Thyroid gland (tissue), 4 donors: ENCODE results near the gene TDRD7. TPM values are rescaled to one million over a fixed set of nuclear protein-coding genes. Genes with fewer than 3 reads are reported as not detected.

Experiments used
- DNase-seq, 2 donors: peaks; one replicate each; pipeline ENCODE4 v3.0.0-alpha.2; 2019
- H3K27ac ChIP-seq, 3 donors: fragments of 200-600 bp; sonication (generic); 1 replicate in 2 of 3; 2 replicates in 1 of 3; pipeline ENCODE4 v1.5.1; 2016 to 2019; ENCODE audit warnings: mild to moderate bottlenecking in 1 of 3, moderate library complexity in 1 of 3
- H3K27me3 ChIP-seq: fragments of 200-600 bp; sonication (generic); one replicate; pipeline ENCODE4 v1.5.1; 2019
- H3K36me3 ChIP-seq, 2 donors: fragments of 200-600 bp; sonication (generic); one replicate each; pipeline ENCODE4 v1.5.1; 2016 to 2019
- H3K4me1 ChIP-seq, 2 donors: fragments of 200-600 bp; sonication (generic); one replicate each; pipeline ENCODE4 v1.5.1; 2017 to 2019
- H3K4me3 ChIP-seq, 3 donors: fragments of 200-600 bp; sonication (generic); replicated peaks in 1 of 3; 1 replicate in 2 of 3; 2 replicates in 1 of 3; pipeline ENCODE4 v1.5.1; 2016; ENCODE audit warnings: mild to moderate bottlenecking in 1 of 3
- H3K9me3 ChIP-seq: fragments of 200-600 bp; sonication (generic); one replicate; pipeline ENCODE4 v1.5.1; 2017
- POLR2A ChIP-seq, 2 donors: fragments of 450-650 bp; IDR thresholded peaks; one replicate each; pipeline ENCODE4 v1.6.1; 2017; ENCODE audit warnings: antibody characterized with exemption in 2 of 2, mild to moderate bottlenecking in 2 of 2, moderate library complexity in 1 of 2
- WGBS, 2 donors: methylation state at CpG; one replicate each; pipeline ENCODE4 v1.1.5; 2017; 5-methylcytosine and 5-hydroxymethylcytosine counted together
- intact Hi-C: fragments of 100-400 bp; cut with DNase I; formaldehyde crosslinking; loops from one replicate; pipeline ENCODE4 v1.15.1; 2023
- total RNA-seq, 4 donors: library from RNA; depleted of rRNA; stranded (reverse); fragments of >200 nt; gene quantifications; one replicate each; pipeline ENCODE4 v1.2.3, GENCODE V29; 2016
- TF ChIP-seq, protein P1 (sequence below), 6 experiments: fragments of 200-600 bp in 3 of 6; fragments of 450-650 bp in 3 of 6; sonication (generic) in 3 of 6; IDR thresholded peaks; one replicate each; pipeline ENCODE4 v1.5.1; 2016 to 2019; ENCODE audit warnings: antibody characterized with exemption in 6 of 6, mild to moderate bottlenecking in 2 of 6, inconsistent platforms in 1 of 6, moderate library complexity in 1 of 6

Gene TDRD7
- total RNA-seq, 4 donors from 2014 or later = 9.9 to 12.8 (median 11.4) TPM

DNA sequence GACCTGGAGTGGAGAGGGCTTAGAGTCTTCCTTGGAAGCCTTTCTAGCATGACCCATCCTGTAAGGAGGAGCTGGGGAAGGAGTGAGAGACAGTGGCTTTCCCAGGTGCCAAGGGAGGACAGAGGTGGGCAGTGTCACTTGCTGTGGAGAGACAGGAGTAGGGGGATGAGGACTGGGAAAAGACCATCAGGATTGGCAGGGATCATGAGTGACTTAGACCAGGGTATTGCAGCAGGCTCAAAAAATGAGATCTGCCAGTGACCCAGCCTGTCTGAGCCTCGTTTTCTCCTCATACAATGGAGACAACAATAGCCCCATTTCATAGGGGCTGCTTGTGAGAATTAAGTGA, 91.9 kb downstream of the TDRD7 start:
- 86 to 94% methylated on average over 1 of the region's 1 CpG for WGBS, 2 donors
- Histone ChIP-seq H3K27me3 (no peaks in the 10 kb centered on the region), H3K9me3 (no peaks in the 10 kb centered on the region), H3K36me3 (no peaks in the 10 kb centered on the region), H3K4me3 (no peak overlapping the region), H3K27ac (peak overlapping the region in 2 of 3 donors; percentile 82 to 87), H3K4me1 (peaks cover 35 to 36% of the 10 kb centered on the region in 2 donors)
- TF ChIP-seq, protein P1, sequence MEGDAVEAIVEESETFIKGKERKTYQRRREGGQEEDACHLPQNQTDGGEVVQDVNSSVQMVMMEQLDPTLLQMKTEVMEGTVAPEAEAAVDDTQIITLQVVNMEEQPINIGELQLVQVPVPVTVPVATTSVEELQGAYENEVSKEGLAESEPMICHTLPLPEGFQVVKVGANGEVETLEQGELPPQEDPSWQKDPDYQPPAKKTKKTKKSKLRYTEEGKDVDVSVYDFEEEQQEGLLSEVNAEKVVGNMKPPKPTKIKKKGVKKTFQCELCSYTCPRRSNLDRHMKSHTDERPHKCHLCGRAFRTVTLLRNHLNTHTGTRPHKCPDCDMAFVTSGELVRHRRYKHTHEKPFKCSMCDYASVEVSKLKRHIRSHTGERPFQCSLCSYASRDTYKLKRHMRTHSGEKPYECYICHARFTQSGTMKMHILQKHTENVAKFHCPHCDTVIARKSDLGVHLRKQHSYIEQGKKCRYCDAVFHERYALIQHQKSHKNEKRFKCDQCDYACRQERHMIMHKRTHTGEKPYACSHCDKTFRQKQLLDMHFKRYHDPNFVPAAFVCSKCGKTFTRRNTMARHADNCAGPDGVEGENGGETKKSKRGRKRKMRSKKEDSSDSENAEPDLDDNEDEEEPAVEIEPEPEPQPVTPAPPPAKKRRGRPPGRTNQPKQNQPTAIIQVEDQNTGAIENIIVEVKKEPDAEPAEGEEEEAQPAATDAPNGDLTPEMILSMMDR (IDR thresholded peaks at IDR 0.05) = no peak
- TF ChIP-seq POLR2A (IDR thresholded peaks at IDR 0.05) = no peak
- intact Hi-C loops = no loop called here
- DNase-seq = no peak

DNA sequence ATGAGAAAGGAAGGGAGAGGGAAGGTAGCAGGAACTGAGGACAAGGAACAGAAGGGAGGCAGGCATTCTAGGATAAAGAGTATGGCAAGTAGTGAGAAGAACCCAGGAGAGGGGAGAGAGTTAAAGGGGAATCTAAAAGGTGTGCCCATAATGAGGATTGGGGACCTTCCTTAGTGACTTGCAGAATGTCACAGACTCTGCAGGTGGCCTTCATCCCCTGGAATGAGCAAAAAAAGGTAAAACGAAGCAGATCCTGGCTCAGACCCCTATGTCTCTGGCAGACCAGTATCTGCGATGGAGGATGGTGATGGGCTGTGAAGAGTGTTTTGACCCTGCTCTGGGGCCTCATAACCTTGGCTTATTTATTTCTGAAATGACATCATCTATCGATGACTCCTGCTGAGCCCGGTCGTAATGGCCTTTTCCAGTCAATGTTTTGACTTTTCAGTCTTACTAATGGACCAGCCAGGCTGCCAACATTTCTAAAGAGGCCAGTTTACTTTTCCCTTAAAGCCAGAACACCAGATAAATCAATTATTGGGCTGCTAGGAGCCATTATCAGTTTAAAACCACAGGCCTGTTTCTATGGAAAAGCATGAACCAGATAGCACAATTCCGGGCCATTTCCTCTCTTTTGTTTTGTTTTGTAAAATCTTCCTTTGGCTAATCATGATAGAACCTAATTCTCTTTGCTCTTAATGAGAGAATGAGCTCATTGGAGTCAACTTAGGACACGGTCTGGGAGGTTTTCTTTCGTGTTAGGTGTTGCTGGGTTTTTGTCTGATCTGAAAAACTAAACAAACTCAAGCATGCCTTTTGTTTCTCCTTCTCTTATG, 92.7 kb downstream of the TDRD7 start:
- no peak for DNase-seq
- 56 to 68% methylated on average over 8 of the region's 8 CpGs for WGBS, 2 donors
- TF ChIP-seq, protein P1 (IDR thresholded peaks at IDR 0.05) = no peak
- TF ChIP-seq POLR2A (IDR thresholded peaks at IDR 0.05) = no peak
- no peaks in the 10 kb centered on the region for H3K27me3 ChIP-seq
- H3K4me1 ChIP-seq = peaks cover 35 to 36% of the 10 kb centered on the region in 2 donors
- H3K27ac ChIP-seq = peak overlapping the region in 2 of 3 donors; percentile 82 to 87
- H3K36me3 ChIP-seq = no peaks in the 10 kb centered on the region
- intact Hi-C loops = no loop called here
- H3K4me3 ChIP-seq = no peak overlapping the region
- no peaks in the 10 kb centered on the region for H3K9me3 ChIP-seq

DNA sequence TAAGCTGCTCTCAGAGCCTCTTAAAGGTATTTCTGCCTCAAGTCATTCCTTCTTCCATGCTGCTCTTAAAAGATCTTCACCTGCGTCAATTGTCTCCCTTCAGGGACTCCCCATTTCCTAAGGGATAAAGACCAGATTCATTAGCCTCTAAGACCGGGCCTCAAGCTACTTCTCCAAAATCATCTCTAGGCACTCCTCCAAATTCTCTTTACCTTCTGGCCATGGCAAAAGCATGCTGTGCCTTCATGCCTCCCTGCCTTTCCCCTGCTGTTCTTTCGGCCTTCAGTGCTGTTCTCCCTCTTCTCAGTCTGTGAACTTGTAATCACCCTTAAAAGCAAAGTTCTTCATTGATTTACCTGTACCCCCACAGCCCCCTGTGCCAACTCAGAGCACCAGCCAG, 93.9 kb downstream of the TDRD7 start:
- no peak overlapping the region for H3K4me3 ChIP-seq
- H3K9me3 ChIP-seq = no peaks in the 10 kb centered on the region
- TF ChIP-seq POLR2A (IDR thresholded peaks at IDR 0.05) = no peak
- TF ChIP-seq, protein P1 (IDR thresholded peaks at IDR 0.05) = no peak
- WGBS, 2 donors = 98 to 99% methylated on average over 3 of the region's 3 CpGs
- peaks cover 31 to 38% of the 10 kb centered on the region in 2 donors for H3K4me1 ChIP-seq
- H3K36me3 ChIP-seq = no peaks in the 10 kb centered on the region
- peak overlapping the region in 1 of 3 donors; percentile 82 for H3K27ac ChIP-seq
- intact Hi-C loops = no loop called here
- no peak for DNase-seq
- H3K27me3 ChIP-seq = no peaks in the 10 kb centered on the region

DNA sequence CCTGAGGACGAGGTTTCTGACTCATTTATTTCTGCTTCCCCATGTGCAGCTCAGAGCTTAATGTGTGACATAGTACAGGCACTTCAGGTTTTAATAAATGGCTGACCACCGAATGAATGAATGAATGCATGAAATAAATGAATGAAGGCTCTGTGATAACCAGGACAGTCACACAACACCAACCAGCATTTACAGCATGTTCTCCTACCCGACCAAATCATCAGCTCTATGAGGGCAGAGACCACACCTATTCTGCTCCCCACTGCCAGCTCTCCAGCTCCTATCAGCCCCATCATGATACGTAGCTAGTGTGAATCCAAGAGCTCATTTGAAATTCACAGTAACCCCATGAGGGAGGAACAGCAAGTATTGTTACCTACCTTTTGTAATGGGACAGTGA, 94.4 kb downstream of the TDRD7 start:
- H3K4me1 ChIP-seq = peaks cover 31 to 43% of the 10 kb centered on the region in 2 donors

DNA sequence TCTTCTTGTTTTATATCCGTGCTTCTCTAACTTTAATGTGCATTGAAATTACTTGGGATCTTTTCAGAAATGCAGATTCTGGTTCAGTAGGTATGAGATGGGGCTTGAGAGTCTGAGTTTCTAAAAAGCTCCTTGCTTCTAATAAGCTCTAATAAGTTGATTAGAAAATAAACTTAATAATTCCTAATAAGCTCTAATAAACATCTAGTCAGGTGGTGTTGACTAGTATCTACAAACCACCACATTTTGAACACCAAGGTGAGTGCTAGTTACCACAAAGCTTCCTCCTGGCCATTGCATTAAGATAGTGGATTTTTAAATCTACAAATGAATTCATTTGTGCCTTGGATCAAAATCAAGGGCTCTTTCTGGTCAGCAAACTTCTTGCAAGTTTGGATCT, 94.9 kb downstream of the TDRD7 start:
- intact Hi-C loops = no loop called here
- H3K27me3 ChIP-seq = no peaks in the 10 kb centered on the region
- H3K9me3 ChIP-seq = no peaks in the 10 kb centered on the region
- no peak overlapping the region for H3K4me3 ChIP-seq
- no peaks in the 10 kb centered on the region for H3K36me3 ChIP-seq
- no peak for DNase-seq
- no peak overlapping the region for H3K27ac ChIP-seq
- 90% methylated on average over 1 of the region's 1 CpG for WGBS, 2 donors
- peaks cover 31 to 48% of the 10 kb centered on the region in 2 donors for H3K4me1 ChIP-seq
- no peak for TF ChIP-seq POLR2A (IDR thresholded peaks at IDR 0.05)
- TF ChIP-seq, protein P1 (IDR thresholded peaks at IDR 0.05) = no peak

More for the DNA sequence above, 94.4 kb downstream of the TDRD7 start:
- Histone ChIP-seq H3K27me3 (no peaks in the 10 kb centered on the region), H3K36me3 (no peaks in the 10 kb centered on the region), H3K9me3 (no peaks in the 10 kb centered on the region), H3K4me3 (no peak overlapping the region), H3K27ac (no peak overlapping the region)
- WGBS, 2 donors = 90 to 94% methylated on average over 4 of the region's 4 CpGs
- no peak for DNase-seq
- no peak for TF ChIP-seq POLR2A (IDR thresholded peaks at IDR 0.05)
- TF ChIP-seq, protein P1 (IDR thresholded peaks at IDR 0.05) = no peak
- intact Hi-C loops = no loop called here
